Kidney (tissue), 14 donors: ENCODE measurements around the gene NRG2. TPM values are rescaled to one million over a fixed set of nuclear protein-coding genes. Genes with fewer than 3 reads are reported as not detected.

Experiments used
- DNase-seq, 5 donors: peaks; one replicate each; pipeline ENCODE4 v3.0.0-alpha.2; 2013 to 2020
- FAIRE-seq: peaks from 2 replicates; lab custom pipeline; 2012; peaks lifted over from hg19 to GRCh38; lab: Jason Lieb, UNC
- H3K27ac ChIP-seq, 2 donors: one replicate each; pipeline ENCODE4 v1.7.0; 2013; ENCODE audit warnings: low read depth in 2 of 2, low read length in 2 of 2, inconsistent platforms in 1 of 2
- H3K27me3 ChIP-seq: one replicate; pipeline ENCODE4 v1.7.1; 2013; ENCODE audit warnings: low read length, inconsistent platforms; ENCODE audit not compliant: control insufficient read depth, insufficient read depth
- H3K36me3 ChIP-seq, 3 donors: one replicate each; pipeline versions ENCODE4 v1.7.0 to v1.7.1; 2013; ENCODE audit warnings: low read length in 3 of 3, control low read depth in 1 of 3, inconsistent platforms in 1 of 3; ENCODE audit not compliant: insufficient read depth in 3 of 3, control insufficient read depth in 2 of 3
- H3K4me1 ChIP-seq, 3 donors: one replicate each; pipeline versions ENCODE4 v1.7.0 to v1.7.1; 2013; ENCODE audit warnings: low read length in 3 of 3, inconsistent platforms in 1 of 3, low read depth in 1 of 3; ENCODE audit not compliant: control insufficient read depth in 2 of 3, insufficient read depth in 2 of 3
- H3K4me3 ChIP-seq, 3 donors: one replicate each; pipeline versions ENCODE4 v1.7.0 to v1.8.1; 2013; ENCODE audit warnings: low read length in 3 of 3, control low read depth in 1 of 3, inconsistent platforms in 1 of 3
- H3K9ac ChIP-seq, 3 donors: one replicate each; pipeline versions ENCODE4 v1.7.0 to v1.7.1; 2013; ENCODE audit warnings: low read length in 3 of 3, control low read depth in 1 of 3, inconsistent platforms in 1 of 3
- H3K9me3 ChIP-seq, 3 donors: one replicate each; pipeline versions ENCODE4 v1.7.0 to v1.7.1; 2013; ENCODE audit warnings: low read length in 3 of 3, control low read depth in 1 of 3, inconsistent platforms in 1 of 3; ENCODE audit not compliant: control insufficient read depth in 2 of 3, insufficient read depth in 1 of 3
- CTCF ChIP-seq: IDR thresholded peaks from 3 replicates; pipeline ENCODE4 v1.5.1; 2012; ENCODE audit warnings: mild to moderate bottlenecking, moderate library complexity, borderline replicate concordance; ENCODE audit not compliant: insufficient read depth; ENCODE audit errors: extremely low read depth
- intact Hi-C: fragments of 100-400 bp; cut with DNase I; formaldehyde crosslinking; loops from one replicate; pipeline ENCODE4 v1.11.1; 2022
- polyA plus RNA-seq: library from polyadenylated mRNA; stranded (reverse); fragments of 350-450 nt; fragmentation: Illumina TruSeq; extraction: RNeasy Lipid Tissue Mini Kit (QIAGEN cat#74804); gene quantifications from one replicate; pipeline ENCODE4 v1.2.3, GENCODE V29; 2014; ENCODE audit warnings: low read depth, low replicate concordance; ENCODE audit not compliant: insufficient read depth
- total RNA-seq: library from RNA; stranded (reverse); fragmentation: NEBNext Ultra II Directional; extraction: Animal tissue kit (Norgen Biotek cat#: 25700); gene quantifications from one replicate; pipeline ENCODE4 v1.2.1, GENCODE V29; 2021
- donor health status: control.
- donor health status: control.
- donor health status: control.
- donor health status: control.
- donor health status: control.
- donor health status: DM: yes; HTN: yes; CAD: no.
- donor health status: Normal renal cell carcinoma (clear cell type).

Gene NRG2
- total and polyA plus RNA-seq, 2 donors from 2014 or later: 1.9 to 4.6 TPM

- intact Hi-C loops: no loop called here
- H3K9ac ChIP-seq: no peak overlapping the region
- no peaks in the 10 kb centered on the region for H3K9me3 ChIP-seq
- no peaks in the 10 kb centered on the region for H3K4me1 ChIP-seq
- no peak for TF ChIP-seq CTCF
- FAIRE-seq (no peak), DNase-seq (no peak)
- H3K36me3 ChIP-seq: no peaks in the 10 kb centered on the region
- peaks cover 22% of the 10 kb centered on the region for H3K27me3 ChIP-seq
- H3K4me3 ChIP-seq: no peak overlapping the region
- no peak overlapping the region for H3K27ac ChIP-seq
Observed at GRCh38 chr5:139797856-139798510, 245.1 kb downstream of the NRG2 start.

GRCh38 chr5:139797335-139797734 lies 245.8 kb downstream of the NRG2 start:
- Histone ChIP-seq H3K27ac (no peak overlapping the region), H3K27me3 (peaks cover 22% of the 10 kb centered on the region)

More at GRCh38 chr5:139797335-139797734, 245.8 kb downstream of the NRG2 start:
- Histone ChIP-seq H3K9ac (no peak overlapping the region), H3K9me3 (no peaks in the 10 kb centered on the region), H3K36me3 (no peaks in the 10 kb centered on the region), H3K4me3 (no peak overlapping the region), H3K4me1 (no peaks in the 10 kb centered on the region)
- intact Hi-C loops: no loop called here
- FAIRE-seq: no peak
- TF ChIP-seq CTCF: no peak
- no peak for DNase-seq

Other genes with a start within 250 kb of the NRG2 start
- 0.13 TPM for gene PSD2, start 247.5 kb downstream of the NRG2 start, total RNA-seq
- gene PSD2, start 247.5 kb downstream of the NRG2 start, polyA plus RNA-seq: 0.09 TPM
- 31.6 TPM for gene PURA, start 70.8 kb upstream of the NRG2 start, total RNA-seq
- 4.7 TPM for gene PURA, start 70.8 kb upstream of the NRG2 start, polyA plus RNA-seq
- 15.5 TPM for gene IGIP, start 82.6 kb upstream of the NRG2 start, total RNA-seq
- 13.2 TPM for gene IGIP, start 82.6 kb upstream of the NRG2 start, polyA plus RNA-seq
- gene CYSTM1, start 131.9 kb upstream of the NRG2 start, total RNA-seq: 157 TPM
- 485 TPM for gene CYSTM1, start 131.9 kb upstream of the NRG2 start, polyA plus RNA-seq